ENCODE measurements around the gene PLD4.

The PLD4 gene

DNA sequence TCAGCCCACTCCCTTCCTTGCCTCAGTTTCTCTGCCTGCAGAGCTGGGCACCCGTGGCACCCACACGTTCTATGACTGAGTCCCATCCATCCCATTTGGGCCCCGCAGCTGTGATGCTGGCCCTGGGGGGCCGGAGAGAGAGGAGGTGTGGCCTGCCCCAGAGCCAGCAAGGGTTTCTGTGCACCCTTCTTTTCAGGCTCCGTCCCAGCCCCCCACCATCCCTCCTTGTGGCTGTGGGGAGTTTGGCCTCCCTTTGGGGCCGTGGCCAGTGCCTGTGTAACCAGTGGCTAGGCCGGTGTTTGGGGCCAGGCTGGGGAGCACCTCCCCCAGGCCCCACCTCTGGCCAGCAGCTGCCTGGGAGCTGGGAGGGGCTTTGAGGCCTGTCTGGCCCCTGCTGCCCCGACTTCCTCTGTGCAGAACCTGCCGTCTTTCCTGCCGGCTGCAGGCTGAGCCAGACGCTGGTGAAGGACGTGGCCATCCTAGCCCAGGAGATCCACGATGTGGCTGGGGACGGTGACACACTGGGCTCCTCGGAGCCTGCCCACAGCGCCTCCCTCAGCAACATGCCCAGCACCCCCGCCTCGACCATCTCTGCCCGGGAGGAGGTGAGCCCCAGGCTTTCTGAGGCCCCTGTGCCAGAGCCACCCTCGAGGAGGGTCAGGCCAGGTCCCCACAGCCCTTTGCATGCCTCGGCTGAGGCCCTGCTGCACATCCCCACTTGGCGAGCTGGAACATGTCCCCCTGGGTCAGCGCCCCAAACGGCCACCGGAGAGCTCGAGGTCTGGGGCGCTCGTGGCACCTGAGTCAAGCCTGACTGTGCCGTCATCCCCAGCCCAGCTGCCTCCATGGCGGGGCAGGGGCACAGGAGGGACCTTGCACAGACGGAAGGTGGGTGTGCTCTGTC, 31.9 kb upstream of the PLD4 start:
- no peak for DNase-seq (ENCODE audit: low read depth)
- no peak overlapping the region for H3K4me3 ChIP-seq (ENCODE audit: low read depth, low read length)
- TF ChIP-seq CTCF (IDR thresholded peaks at IDR 0.05; ENCODE audit: control insufficient read depth, extremely low read depth, insufficient read depth) = no peak

DNA sequence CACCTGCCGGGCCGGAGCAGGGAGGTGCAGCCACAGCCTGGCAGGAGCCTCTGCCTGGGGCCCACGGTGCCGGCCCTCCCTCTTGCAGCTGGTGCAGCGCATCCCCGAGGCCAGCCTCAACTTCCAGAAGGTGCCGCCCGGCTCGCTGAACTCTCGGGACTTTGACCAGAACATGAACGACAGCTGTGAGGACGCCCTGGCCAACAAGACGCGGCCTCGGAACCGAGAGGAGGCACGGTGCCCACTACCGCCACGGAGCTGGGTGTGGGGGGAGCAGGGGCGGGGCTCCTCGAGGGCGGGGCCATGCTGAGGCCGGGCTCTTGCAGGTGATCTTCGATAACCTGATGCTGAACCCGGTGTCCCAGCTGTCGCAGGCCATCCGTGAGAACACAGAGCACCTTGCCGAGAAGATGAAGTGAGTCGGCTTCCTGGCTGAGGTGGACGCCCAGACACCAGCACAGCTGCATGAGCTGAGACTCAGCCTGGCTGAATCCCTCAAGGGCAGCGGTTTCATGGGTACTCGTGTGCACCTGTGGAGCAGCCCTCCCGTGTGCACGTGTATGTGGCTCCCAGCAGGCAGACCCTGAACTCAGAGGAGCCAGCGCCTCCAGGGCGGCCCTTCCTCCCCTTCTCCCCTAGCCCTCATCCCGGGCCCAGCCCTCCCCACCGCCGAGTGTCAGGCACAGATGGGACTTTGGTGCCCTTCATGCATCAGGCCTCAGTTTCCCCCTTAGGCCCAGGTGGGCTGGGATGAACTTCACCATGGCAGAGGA, 31.1 kb upstream of the PLD4 start:
- no peak for TF ChIP-seq CTCF (IDR thresholded peaks at IDR 0.05; ENCODE audit: control insufficient read depth, extremely low read depth, insufficient read depth)
- no peak for DNase-seq (ENCODE audit: low read depth)
- no peak overlapping the region for H3K4me3 ChIP-seq (ENCODE audit: low read depth, low read length)

GRCh38 chr14:104894331-104895206, 30.1 kb upstream of the PLD4 start:
- no peak for TF ChIP-seq CTCF (IDR thresholded peaks at IDR 0.05; ENCODE audit: control insufficient read depth, extremely low read depth, insufficient read depth)
- no peak overlapping the region for H3K4me3 ChIP-seq (ENCODE audit: low read depth, low read length)
- no peak for DNase-seq (ENCODE audit: low read depth)

DNA sequence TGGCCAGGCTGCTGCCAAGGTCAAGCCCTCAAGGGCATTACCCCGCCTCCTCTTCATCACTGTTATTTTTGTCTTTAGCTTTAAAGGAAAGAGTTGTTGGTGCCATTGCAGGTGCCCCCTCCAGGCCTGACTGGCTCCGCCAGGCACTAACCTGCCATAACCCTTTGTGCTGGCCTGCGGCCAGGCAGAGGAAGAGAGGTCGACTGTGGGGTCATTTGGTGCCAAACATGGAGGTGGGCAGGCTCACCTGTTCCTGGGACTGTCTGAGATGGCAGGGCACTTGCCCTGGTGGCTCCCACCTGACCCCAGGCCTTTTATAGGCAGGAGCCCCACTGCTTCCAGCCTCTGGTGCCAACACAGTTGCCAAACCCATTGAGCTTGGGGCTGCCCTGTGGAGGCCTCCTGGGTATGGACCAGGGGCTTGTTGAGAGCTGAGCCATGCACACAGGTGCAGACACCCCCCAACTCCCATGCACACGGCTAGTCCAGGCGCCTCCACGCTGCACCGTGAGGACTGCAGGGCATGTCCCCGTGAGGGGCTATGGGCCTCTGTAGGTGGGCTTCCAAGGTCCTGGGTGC, 29.4 kb upstream of the PLD4 start:
- no peak for DNase-seq (ENCODE audit: low read depth)
- TF ChIP-seq CTCF (IDR thresholded peaks at IDR 0.05; ENCODE audit: control insufficient read depth, extremely low read depth, insufficient read depth) = no peak
- H3K4me3 ChIP-seq (ENCODE audit: low read depth, low read length) = no peak overlapping the region

DNA sequence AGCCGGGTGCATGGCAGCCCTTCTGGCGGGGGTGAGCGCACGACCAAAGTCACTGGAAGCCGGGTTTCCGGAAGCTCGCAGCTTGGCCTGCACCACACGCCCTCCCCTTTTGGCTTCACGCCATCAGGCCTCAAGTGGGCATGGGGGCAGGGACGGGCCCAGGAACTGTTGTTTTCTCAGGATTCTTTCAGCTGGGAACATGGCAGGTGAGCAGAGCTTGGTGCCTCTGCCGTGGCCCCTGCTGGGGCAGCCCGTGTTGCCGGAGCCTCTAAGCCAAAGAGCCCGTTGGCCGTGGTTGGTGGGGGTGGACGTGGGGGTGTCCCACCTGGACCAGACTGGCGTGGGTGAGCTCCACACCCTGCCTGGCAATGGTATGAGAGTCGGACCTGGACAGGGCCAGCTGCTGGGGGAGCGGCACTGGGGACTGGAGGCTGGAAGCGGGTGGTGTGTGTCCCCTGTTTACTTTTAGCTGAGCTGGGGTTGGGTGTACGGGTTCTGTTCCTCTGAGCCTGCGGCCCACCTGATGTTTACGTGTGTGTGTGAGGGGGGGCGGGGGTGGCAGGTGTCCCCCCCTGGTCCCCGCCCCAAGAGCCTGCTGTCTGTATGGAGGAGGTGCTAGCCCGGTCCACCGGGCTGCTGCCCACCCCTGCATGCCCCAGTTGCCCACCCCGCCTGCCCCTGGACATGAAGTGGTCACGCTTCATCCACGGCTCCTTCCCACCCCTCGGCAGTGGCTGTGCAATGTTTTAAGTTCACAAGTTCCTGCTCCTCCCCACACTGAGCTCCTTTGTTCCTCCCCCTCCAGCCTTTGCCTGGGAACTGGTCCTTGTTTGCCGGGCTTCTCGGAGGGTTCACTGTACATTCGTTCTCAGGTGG, 28.7 kb upstream of the PLD4 start:
- DNase-seq (ENCODE audit: low read depth) = no peak
- TF ChIP-seq CTCF (IDR thresholded peaks at IDR 0.05; ENCODE audit: control insufficient read depth, extremely low read depth, insufficient read depth) = no peak

More for the DNA sequence above, 28.7 kb upstream of the PLD4 start:
- H3K4me3 ChIP-seq (ENCODE audit: low read depth, low read length) = no peak overlapping the region
